HG03558 (cell line): ENCODE measurements around the gene ZNF280C.
"Not testable (repeated sequence)": the region's sequence is repeated elsewhere in the genome, so short reads cannot be mapped to it uniquely, and the experiment has no call there.

ENCODE experiments used
- ATAC-seq: cut with Tn5 transposase; IDR thresholded peaks from one replicate; pipeline ENCODE4 v1.9.1; 2021; ENCODE audit warnings: moderate number of reproducible peaks; ENCODE audit not compliant: unreplicated experiment; ENCODE audit errors: extremely low read depth

Gene ZNF280C, protein sequence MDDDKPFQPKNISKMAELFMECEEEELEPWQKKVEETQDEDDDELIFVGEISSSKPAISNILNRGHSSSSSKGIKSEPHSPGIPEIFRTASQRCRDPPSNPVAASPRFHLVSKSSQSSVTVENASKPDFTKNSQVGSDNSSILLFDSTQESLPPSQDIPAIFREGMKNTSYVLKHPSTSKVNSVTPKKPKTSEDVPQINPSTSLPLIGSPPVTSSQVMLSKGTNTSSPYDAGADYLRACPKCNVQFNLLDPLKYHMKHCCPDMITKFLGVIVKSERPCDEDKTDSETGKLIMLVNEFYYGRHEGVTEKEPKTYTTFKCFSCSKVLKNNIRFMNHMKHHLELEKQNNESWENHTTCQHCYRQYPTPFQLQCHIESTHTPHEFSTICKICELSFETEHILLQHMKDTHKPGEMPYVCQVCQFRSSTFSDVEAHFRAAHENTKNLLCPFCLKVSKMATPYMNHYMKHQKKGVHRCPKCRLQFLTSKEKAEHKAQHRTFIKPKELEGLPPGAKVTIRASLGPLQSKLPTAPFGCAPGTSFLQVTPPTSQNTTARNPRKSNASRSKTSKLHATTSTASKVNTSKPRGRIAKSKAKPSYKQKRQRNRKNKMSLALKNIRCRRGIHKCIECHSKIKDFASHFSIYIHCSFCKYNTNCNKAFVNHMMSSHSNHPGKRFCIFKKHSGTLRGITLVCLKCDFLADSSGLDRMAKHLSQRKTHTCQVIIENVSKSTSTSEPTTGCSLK

DNA sequence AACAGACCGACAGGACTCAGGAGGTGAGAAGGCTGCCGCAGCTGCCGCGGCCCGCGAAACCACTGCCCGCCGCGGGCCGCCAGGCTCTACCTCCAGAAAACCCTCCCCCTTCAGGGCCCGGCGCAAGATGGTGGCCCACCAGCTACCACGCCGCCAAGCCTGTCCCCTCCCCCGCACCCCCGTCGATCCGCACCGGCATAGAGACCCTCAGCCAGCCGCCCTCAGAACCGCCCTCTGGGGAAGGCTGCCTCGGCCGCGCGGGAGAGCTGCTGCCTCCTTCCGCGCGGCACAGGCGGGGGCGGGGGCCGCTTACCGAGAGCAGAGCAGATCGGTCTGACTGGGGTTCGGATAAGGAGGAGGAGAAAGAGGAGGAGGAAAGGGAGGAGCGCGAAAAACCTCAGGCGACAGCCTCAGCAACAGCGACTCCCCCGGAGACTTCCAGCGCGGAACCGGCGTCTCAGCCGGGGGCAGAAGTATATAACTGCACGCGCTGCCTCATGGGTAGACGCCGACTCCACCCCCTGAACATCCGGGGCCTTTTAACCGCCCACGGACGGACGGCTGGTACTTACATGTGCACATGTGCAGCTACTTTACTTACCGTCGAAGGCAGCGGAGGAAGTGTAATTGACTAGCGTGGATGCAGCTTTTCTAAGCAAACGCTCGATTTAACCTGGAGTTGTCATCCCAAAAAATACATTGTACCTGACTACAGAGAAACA lies at the start of gene ZNF280C:
Gene ZNF280C, minus strand, starts transcription at position 451 of the 722 bp plus-strand sequence. CDS start 8,450 bp downstream, outside the sequence.
- ATAC-seq, result peak; percentile 77

DNA sequence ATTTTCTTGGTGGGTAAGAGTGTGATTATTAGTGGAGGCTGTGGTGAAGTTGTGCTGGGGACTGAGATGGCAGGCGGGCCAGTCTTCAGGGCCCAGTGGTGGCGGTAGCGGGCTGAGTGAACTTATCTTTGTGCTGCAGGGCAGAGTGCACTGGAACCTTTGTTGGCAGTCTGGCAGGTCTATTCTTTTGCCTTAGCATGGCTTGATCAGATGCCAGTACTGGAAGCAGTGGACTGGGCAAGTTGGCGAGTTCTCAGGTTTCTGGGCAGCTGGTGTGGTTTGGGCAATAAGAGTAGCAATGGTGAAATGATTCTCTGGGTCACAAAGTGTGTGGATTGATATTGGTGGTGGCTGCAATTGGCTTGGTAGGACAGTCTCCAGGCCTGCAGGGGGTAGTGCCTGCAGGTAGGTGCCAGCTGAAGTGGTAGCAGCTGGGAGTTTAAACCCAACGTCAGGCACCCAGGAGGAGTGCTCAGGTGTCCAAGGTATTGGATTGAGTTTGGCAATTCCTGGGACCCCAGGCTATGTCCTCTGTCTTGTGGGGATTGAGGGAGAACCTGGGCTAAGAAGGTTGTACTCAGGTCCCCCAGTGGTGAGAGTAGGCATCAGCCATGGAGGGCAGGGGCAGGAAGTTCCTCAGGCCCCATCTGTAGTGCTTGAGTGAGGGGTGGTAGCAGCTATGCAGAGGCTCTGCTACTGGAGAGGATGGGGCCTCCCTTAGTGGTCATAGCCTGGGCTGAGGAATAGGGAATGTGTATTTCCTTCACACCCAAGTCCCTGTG lies 36.1 kb upstream of the ZNF280C start:
- no peak for ATAC-seq

- ATAC-seq, result no peak
These were observed 33.3 kb upstream of the ZNF280C start for GRCh38 chrX:130301977-130302376.

GRCh38 chrX:130301405-130301804 lies 32.7 kb upstream of the ZNF280C start:
- no peak for ATAC-seq

DNA sequence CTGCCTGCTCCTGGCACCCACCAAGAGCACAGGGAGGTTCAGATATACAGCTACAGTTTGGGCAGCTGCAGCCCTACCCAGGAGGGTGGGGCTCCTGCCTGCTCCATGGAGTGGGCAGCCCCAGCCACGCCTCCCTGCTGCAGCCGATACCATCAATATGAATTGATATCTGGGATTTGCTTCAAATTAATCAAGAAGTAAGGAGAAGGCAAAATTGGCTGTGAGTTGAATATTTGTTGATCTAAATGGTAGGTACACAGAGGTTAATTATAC lies 31.2 kb upstream of the ZNF280C start:
- no peak for ATAC-seq

GRCh38 chrX:130299279-130300009 lies 30.7 kb upstream of the ZNF280C start:
- ATAC-seq, result no peak

GRCh38 chrX:130296743-130297142 lies 28.0 kb upstream of the ZNF280C start:
- no peak for ATAC-seq

DNA sequence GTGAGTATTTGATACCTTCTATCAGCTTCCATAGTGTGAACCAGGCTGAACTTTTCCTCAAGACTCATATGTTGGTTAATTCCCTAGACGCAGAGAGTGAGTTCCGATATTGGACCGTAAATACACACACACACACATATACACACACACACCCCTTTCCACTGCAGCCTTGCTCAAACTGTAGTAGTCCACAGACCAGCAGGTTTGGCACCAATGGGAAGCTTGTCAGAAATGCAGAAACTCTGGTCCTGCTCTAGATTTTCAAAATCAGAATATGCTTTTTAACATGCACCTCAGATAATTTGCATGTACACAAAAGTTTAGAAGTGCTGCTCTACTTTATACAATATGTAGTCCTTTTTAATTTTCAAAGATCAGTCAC lies 27.6 kb upstream of the ZNF280C start:
- ATAC-seq, result no peak

GRCh38 chrX:130295519-130296296 lies 27.0 kb upstream of the ZNF280C start:
- ATAC-seq, result no peak

DNA sequence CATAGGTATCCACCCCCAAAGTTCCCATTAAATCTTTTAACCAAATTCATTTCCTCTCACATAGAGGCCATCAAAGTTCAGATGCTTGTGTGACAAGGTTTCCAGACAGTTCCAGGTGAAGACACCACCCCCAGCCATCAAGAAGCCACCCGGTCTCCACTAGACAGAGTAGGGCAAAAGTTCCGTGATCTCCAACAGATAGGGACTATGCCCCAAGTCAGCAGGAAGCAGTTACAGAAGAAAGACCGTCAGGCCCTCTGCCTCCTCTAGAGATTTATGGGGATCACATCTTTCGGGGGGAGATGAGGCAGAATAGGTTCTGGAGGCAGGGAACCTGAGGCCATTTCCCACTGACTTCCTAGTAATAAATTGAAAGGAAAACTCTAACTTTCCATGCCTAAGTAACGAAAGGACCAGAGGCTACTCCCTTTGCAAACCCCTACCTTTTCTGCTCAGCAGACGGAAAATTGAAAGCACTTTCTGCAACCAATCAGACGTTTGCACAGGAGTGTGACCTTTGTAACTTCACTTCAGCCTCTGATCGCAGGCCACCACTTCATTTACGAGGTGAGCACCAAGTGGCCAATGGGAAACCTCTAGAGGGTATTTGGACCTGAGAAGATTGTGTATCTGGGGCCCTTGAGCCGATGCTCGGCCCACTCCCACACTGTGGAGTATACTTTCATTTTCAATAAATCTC lies 18.5 kb upstream of the ZNF280C start:
- ATAC-seq, result no peak

DNA sequence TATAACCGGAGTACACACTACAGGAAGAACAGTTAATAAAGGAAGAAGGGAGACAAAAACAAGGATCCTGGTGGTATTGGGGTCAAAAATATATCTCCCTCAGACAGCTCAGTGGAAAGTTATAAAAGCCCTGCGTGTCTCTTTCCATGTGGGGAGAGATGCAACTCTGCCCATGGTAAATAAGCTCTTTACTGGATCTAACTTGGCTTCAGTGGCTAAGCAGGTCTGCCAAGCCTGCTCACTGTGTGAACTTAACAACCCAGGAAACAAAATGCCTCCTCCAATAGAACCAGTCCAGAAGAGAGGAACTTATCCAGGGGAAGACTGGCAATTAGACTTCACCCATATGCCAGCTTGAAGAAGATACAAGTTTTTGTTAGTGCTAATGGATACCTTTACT lies 17.0 kb upstream of the ZNF280C start:
- ATAC-seq, result no peak

GRCh38 chrX:130285069-130285620 lies 16.4 kb upstream of the ZNF280C start:
- no peak for ATAC-seq

DNA sequence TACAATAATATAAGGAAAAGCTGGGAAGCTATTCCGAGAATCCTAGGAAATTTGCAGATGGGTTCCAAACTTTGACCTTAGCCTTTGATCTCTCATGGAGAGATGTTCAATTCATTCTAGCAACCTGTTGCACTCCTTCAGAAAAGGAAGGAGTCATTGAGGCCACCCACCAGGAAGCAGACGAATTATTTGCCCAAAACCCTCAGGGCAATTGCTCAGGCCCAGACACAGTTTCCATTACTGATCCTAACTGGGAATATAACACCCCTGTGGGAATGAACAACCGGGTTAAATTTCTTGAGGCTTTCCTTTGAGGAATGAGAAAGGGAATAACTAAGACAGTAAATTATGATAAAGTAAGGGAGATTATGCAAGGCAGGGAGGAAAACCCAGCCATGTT lies 13.5 kb upstream of the ZNF280C start:
- no peak for ATAC-seq

GRCh38 chrX:130280901-130281300 lies 12.2 kb upstream of the ZNF280C start:
- ATAC-seq, result no peak

GRCh38 chrX:130272253-130272652 lies 3.6 kb upstream of the ZNF280C start:
- ATAC-seq, result not testable (repeated sequence)

DNA sequence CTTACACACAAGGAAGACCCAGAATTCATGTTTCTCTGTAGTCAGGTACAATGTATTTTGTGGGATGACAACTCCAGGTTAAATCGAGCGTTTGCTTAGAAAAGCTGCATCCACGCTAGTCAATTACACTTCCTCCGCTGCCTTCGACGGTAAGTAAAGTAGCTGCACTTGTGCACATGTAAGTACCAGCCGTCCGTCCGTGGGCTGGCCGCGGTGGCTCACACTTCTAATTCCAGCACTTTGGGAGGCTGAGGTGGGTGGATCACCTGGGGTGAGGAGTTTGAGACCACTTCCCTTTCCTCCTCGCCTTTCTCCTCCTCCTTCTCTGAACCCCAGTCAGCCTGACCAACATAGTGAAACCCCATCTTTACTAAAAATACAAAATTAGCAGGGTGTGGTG lies 692 bp upstream of the ZNF280C start:
- ATAC-seq, result not testable (repeated sequence)

- ATAC-seq, result no peak
These were observed 697 bp downstream of the ZNF280C start for GRCh38 chrX:130267956-130268448.

GRCh38 chrX:130264573-130264972 lies 4.1 kb downstream of the ZNF280C start:
- no peak for ATAC-seq
